ENCODE results near the gene NCR2.

NCR2 gene

GRCh38 chr6:41359617-41360313, 24.4 kb downstream of the NCR2 start:
- no peak for FAIRE-seq

- no peak for FAIRE-seq
These were observed 24.9 kb downstream of the NCR2 start for GRCh38 chr6:41360314-41360685.

GRCh38 chr6:41366150-41366549, 30.7 kb downstream of the NCR2 start:
- FAIRE-seq: no peak

GRCh38 chr6:41367061-41367460, 31.7 kb downstream of the NCR2 start:
- FAIRE-seq: no peak

- no peak for FAIRE-seq
These were observed 32.3 kb downstream of the NCR2 start for GRCh38 chr6:41367700-41368099.

- no peak for FAIRE-seq
These were observed 35.2 kb downstream of the NCR2 start for GRCh38 chr6:41370488-41371111.

- FAIRE-seq: no peak
These were observed 36.1 kb downstream of the NCR2 start for GRCh38 chr6:41371461-41371991.

GRCh38 chr6:41371992-41372831, 36.8 kb downstream of the NCR2 start:
- FAIRE-seq: no peak

- FAIRE-seq: no peak
These were observed 37.6 kb downstream of the NCR2 start for GRCh38 chr6:41372832-41373626.

- no peak for FAIRE-seq
These were observed 38.2 kb downstream of the NCR2 start for GRCh38 chr6:41373627-41373918.

- FAIRE-seq: no peak
These were observed 38.7 kb downstream of the NCR2 start for GRCh38 chr6:41373919-41374617.

GRCh38 chr6:41374618-41375590, 39.5 kb downstream of the NCR2 start:
- no peak for FAIRE-seq

- FAIRE-seq: no peak
These were observed 40.3 kb downstream of the NCR2 start for GRCh38 chr6:41375598-41376151.

GRCh38 chr6:41376176-41376575, 40.8 kb downstream of the NCR2 start:
- FAIRE-seq: no peak

GRCh38 chr6:41377071-41377470, 41.7 kb downstream of the NCR2 start:
- no peak for FAIRE-seq

- FAIRE-seq: no peak
These were observed 43.9 kb downstream of the NCR2 start for GRCh38 chr6:41379306-41379705.

GRCh38 chr6:41386594-41386993, 51.2 kb downstream of the NCR2 start:
- no peak for FAIRE-seq

GRCh38 chr6:41392246-41392645, 56.8 kb downstream of the NCR2 start:
- no peak for FAIRE-seq

- no peak for FAIRE-seq
These were observed 60.9 kb downstream of the NCR2 start for GRCh38 chr6:41396335-41396734.

- no peak for FAIRE-seq
These were observed 64.0 kb downstream of the NCR2 start for GRCh38 chr6:41399424-41399823.

Measured in islet of Langerhans (tissue), 1 donor.